Omental fat pad (tissue), 4 donors: ENCODE results near the gene GALNT4. TPM values are rescaled to one million over a fixed set of nuclear protein-coding genes. Genes with fewer than 3 reads are reported as not detected.

Experiments
- ATAC-seq: fragments of 150-250 bp; one replicate; pipeline ENCODE4 v1.9.1; 2016; ENCODE audit warnings: mild to moderate bottlenecking, moderate library complexity; ENCODE audit not compliant: low FRiP score
- DNase-seq: peaks from one replicate; pipeline ENCODE4 v3.0.0-alpha.2; 2019; ENCODE audit warnings: low spot score
- total RNA-seq, 4 donors: library from RNA; depleted of rRNA; stranded (reverse); fragments of >200 nt; gene quantifications; one replicate each; pipeline ENCODE4 v1.1.0, GENCODE V29; 2016
- TF ChIP-seq, protein P1 (sequence below), 3 donors: fragments of 450-650 bp; IDR thresholded peaks; one replicate each; pipeline ENCODE4 v1.5.1; 2016 to 2017; ENCODE audit warnings: antibody characterized with exemption in 3 of 3, mild to moderate bottlenecking in 3 of 3, moderate library complexity in 2 of 3

Gene GALNT4
- total RNA-seq, 4 donors from 2014 or later, result 7.5 to 16.6 (median 9.8) TPM

- DNase-seq (no peak), ATAC-seq (no peak)
- TF ChIP-seq, protein P1, sequence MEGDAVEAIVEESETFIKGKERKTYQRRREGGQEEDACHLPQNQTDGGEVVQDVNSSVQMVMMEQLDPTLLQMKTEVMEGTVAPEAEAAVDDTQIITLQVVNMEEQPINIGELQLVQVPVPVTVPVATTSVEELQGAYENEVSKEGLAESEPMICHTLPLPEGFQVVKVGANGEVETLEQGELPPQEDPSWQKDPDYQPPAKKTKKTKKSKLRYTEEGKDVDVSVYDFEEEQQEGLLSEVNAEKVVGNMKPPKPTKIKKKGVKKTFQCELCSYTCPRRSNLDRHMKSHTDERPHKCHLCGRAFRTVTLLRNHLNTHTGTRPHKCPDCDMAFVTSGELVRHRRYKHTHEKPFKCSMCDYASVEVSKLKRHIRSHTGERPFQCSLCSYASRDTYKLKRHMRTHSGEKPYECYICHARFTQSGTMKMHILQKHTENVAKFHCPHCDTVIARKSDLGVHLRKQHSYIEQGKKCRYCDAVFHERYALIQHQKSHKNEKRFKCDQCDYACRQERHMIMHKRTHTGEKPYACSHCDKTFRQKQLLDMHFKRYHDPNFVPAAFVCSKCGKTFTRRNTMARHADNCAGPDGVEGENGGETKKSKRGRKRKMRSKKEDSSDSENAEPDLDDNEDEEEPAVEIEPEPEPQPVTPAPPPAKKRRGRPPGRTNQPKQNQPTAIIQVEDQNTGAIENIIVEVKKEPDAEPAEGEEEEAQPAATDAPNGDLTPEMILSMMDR (IDR thresholded peaks at IDR 0.05), result no peak
These were observed 11.1 kb downstream of the GALNT4 start for GRCh38 chr12:89513544-89513943.

DNA sequence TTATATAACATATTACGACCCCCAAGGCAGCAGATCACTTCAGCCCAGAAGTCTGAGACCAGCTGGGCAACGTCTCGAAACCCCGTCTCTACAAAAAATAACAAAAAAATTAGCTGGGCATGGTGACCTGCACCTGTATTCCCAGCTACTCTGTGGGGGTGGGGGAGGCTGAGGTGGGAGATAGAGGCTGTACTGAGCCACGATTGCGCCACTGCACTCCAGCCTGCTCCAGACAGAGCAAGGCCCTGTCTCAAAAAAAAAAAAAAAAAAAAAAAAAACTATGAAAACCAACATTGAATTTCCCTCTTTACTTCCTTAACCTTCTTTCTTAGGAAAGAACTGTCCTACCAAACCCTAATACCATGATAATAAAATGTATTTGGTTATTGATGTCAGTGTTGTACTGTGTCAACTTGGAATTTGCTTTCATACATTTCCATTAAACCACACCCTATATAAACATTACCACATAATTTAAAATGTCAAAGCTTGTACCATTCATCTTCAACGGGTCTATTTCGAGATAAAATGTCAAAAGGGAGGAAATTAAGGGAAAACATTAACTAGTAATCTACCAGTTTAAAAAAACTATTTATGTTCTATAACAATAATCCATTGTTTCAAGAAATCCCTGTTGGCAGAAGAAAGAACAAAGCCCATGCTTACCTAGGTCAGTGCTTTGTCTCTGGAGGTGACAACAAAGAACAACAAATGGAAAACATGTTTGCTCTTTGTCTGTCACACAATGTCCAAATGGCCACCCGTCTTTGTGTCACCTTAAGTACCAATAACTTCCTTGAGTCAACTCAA, 17.4 kb downstream of the GALNT4 start:
- ATAC-seq (peak; percentile 71), DNase-seq (no peak)
- TF ChIP-seq, protein P1 (IDR thresholded peaks at IDR 0.05), result no peak

- TF ChIP-seq, protein P1 (IDR thresholded peaks at IDR 0.05), result no peak
- ATAC-seq, result no peak
- DNase-seq, result no peak
These were observed 18.5 kb downstream of the GALNT4 start for GRCh38 chr12:89506050-89506449.

- ATAC-seq (no peak), DNase-seq (no peak)
- TF ChIP-seq, protein P1 (IDR thresholded peaks at IDR 0.05), result no peak
These were observed 19.8 kb downstream of the GALNT4 start for GRCh38 chr12:89504560-89505346.

GRCh38 chr12:89501793-89502192, 22.8 kb downstream of the GALNT4 start:
- no peak for DNase-seq
- TF ChIP-seq, protein P1 (IDR thresholded peaks at IDR 0.05), result no peak
- ATAC-seq, result peak; percentile 23

- ATAC-seq, result no peak
- TF ChIP-seq, protein P1 (IDR thresholded peaks at IDR 0.05), result no peak
- no peak for DNase-seq
These were observed 24.7 kb downstream of the GALNT4 start for GRCh38 chr12:89499857-89500256.
